Measurements from ENCODE around the gene SPAG9. TPM values are rescaled to one million over a fixed set of nuclear protein-coding genes. Genes with fewer than 3 reads are reported as not detected.
A peak's percentile ranks its signal among the peaks of the same experiment; 100 is the strongest.

Gene SPAG9
- total RNA-seq, 1 donor from 2014 or later: 108 TPM

DNA sequence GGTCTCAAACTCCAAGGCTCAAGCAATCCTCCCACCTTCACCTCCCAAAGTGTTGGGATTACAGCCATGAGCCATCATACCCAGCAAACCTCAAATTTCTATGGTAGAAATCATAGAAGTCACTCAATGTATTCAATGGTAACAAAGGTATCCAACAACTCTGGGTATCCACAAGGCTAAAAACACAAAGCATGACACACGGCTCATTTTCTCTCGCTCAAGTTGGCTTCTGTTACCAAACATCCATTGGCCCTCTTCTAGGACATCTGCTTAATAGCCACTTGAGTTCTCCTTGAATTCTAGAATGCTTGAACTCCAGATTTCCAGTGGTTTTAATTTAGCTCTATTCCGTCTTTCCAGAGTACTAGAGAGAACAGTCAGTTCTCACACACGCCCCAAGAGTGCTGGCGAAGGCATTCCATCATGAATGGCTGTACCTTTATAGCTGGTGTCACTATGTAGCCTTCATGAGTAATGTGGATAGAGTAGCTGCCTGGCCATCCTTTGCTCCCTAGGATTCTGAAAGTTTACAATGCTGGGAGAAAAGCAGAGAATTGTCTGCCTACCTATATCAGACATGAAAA, 42.6 kb downstream of the SPAG9 start:
- no peaks in the 10 kb centered on the region for H3K9me3 ChIP-seq
- peaks cover 51% of the 10 kb centered on the region for H3K36me3 ChIP-seq
- H3K4me3 ChIP-seq: no peak overlapping the region
- H3K27ac ChIP-seq: peak overlapping the region; percentile 0
- ATAC-seq (peak; percentile 93 to 94), DNase-seq (peak; percentile 58)
- intact Hi-C loops (cut with DNase I): no loop called here
- no peaks in the 10 kb centered on the region for H3K27me3 ChIP-seq (ENCODE audit: low read depth)
- TF ChIP-seq, protein P1, sequence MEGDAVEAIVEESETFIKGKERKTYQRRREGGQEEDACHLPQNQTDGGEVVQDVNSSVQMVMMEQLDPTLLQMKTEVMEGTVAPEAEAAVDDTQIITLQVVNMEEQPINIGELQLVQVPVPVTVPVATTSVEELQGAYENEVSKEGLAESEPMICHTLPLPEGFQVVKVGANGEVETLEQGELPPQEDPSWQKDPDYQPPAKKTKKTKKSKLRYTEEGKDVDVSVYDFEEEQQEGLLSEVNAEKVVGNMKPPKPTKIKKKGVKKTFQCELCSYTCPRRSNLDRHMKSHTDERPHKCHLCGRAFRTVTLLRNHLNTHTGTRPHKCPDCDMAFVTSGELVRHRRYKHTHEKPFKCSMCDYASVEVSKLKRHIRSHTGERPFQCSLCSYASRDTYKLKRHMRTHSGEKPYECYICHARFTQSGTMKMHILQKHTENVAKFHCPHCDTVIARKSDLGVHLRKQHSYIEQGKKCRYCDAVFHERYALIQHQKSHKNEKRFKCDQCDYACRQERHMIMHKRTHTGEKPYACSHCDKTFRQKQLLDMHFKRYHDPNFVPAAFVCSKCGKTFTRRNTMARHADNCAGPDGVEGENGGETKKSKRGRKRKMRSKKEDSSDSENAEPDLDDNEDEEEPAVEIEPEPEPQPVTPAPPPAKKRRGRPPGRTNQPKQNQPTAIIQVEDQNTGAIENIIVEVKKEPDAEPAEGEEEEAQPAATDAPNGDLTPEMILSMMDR (IDR thresholded peaks at IDR 0.05): no peak
- peaks cover 4% of the 10 kb centered on the region for H3K4me1 ChIP-seq

DNA sequence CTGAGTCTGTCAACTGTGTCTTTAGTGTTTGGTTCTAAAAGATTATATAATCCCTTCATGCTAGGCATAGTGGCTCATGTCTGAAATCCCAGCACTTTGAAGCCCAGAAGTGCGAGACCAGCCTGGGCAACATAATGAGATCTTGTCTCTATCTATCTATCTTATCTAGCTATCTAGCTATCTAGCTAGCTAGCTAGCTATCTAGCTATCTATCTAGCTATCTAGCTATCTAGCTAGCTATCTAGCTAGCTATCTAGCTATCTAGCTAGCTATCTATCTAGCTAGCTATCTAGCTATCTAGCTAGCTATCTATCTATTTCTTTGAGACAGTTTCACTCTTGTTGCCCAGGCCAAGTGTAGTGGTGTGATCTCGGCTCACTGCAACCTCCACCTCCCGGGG, 43.8 kb downstream of the SPAG9 start:
- H3K27me3 ChIP-seq (ENCODE audit: low read depth): no peaks in the 10 kb centered on the region
- peaks cover 51% of the 10 kb centered on the region for H3K36me3 ChIP-seq
- H3K27ac ChIP-seq: no peak overlapping the region
- ATAC-seq (no peak), DNase-seq (no peak)
- no peak overlapping the region for H3K4me3 ChIP-seq
- intact Hi-C loops (cut with DNase I): no loop called here
- H3K4me1 ChIP-seq: peaks cover under 1% of the 10 kb centered on the region
- TF ChIP-seq, protein P1 (IDR thresholded peaks at IDR 0.05): no peak
- no peaks in the 10 kb centered on the region for H3K9me3 ChIP-seq

DNA sequence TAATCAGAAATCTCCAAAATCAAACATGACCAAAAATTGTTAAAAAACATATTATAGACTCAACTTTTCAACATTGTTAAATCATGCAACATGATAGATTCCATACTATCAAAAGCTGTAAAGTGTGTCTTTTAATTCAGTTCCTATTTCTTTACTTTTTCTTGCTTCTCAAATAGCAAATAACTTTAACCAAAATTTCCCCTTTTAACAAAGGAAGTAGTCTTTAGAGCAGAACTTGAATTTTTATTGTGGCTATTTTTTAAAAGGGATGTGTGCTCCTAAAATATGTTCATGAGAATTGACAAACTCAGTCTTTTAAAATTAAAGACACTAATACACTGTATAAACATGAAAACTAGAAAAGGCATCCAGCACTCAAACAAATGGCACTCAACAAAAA, 49.1 kb downstream of the SPAG9 start:
- peaks cover 10% of the 10 kb centered on the region for H3K4me1 ChIP-seq
- TF ChIP-seq, protein P1 (IDR thresholded peaks at IDR 0.05): no peak
- peaks cover 11% of the 10 kb centered on the region for H3K36me3 ChIP-seq
- no peaks in the 10 kb centered on the region for H3K9me3 ChIP-seq
- H3K4me3 ChIP-seq: no peak overlapping the region
- no peaks in the 10 kb centered on the region for H3K27me3 ChIP-seq (ENCODE audit: low read depth)
- no peak for DNase-seq
- H3K27ac ChIP-seq: no peak overlapping the region
- intact Hi-C loops (cut with DNase I): no loop called here
- no peak for ATAC-seq

DNA sequence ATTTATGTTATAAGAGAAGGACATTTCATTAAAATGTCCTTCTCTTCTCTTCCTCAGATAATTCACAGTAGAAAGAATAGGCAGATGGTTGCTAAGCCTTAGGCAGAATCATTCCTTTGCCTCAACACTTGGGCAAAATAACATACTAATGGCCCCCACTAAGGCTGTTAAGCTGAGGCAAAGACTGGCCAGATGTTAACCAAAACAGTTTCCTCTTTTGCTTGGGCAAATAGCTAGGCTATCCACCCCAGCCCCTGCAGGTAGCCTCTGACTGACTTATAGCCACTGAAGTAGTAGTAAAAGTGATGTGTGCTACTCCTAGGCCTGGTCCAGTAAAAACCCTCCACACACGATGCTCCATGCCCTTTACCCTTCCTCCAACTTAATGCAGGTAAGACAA, 55.2 kb downstream of the SPAG9 start:
- H3K4me1 ChIP-seq: peaks cover 4% of the 10 kb centered on the region
- intact Hi-C loops (cut with DNase I): no loop called here
- no peaks in the 10 kb centered on the region for H3K36me3 ChIP-seq
- ATAC-seq (no peak), DNase-seq (no peak)
- H3K27ac ChIP-seq: no peak overlapping the region
- TF ChIP-seq, protein P1 (IDR thresholded peaks at IDR 0.05): no peak
- H3K27me3 ChIP-seq (ENCODE audit: low read depth): no peaks in the 10 kb centered on the region
- H3K4me3 ChIP-seq: no peak overlapping the region
- no peaks in the 10 kb centered on the region for H3K9me3 ChIP-seq

DNA sequence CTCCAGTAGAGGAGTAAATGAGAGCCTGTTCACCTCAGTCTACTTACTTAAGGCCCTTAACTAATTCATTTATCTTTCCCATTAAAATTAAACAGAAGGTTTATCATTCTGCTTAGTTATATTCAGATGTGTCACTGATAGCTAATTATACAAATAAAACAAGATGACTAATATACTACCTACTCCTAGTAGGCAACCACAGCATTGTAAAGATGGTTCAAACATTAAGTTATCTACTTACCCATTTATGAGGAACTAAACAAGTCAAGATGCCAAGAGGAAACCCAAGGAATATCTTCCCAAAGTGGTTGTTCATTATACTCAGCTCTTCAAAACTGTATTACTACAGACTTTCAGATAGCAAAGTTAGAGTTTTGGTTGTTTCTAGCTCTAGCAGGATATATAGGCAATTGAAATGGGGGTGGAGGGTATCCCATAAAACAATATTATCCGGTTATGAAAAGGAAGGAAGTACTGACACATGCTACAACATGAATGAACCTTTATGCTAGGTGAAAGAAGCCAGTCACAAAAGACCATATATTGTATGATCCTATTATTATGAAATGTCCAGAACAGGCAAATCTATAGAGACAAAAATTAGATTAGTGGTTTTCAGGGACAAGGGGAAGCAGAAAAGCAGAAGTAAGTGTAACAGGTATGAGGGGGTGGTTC, 56.5 kb downstream of the SPAG9 start:
- Histone ChIP-seq H3K4me3 (no peak overlapping the region), H3K4me1 (peaks cover 4% of the 10 kb centered on the region), H3K9me3 (no peaks in the 10 kb centered on the region), H3K27ac (no peak overlapping the region), H3K27me3 (ENCODE audit: low read depth) (no peaks in the 10 kb centered on the region), H3K36me3 (no peaks in the 10 kb centered on the region)
- TF ChIP-seq, protein P1 (IDR thresholded peaks at IDR 0.05): no peak
- intact Hi-C loops (cut with DNase I): no loop called here
- no peak for DNase-seq
- no peak for ATAC-seq
